HEK293 (cell line): ENCODE results near the gene ADI1.

Source experiments
- CTCF ChIA-PET: fragments of 350-600 bp; formaldehyde crosslinking; extraction: SDS; loops from one replicate; lab custom pipeline; 2021; ENCODE audit warnings: antibody characterized with exemption; lab: Yijun Ruan, JAX
- POLR2A ChIA-PET: fragments of 300-600 bp; formaldehyde crosslinking; extraction: SDS; loops from one replicate; lab custom pipeline; 2020; ENCODE audit warnings: antibody characterized with exemption, inconsistent platforms; lab: Yijun Ruan, JAX
- H3K27ac ChIP-seq: fragments of 200-500 bp; sonication (Bioruptor generic); 2 replicates; pipeline ENCODE4 v1.5.1; 2014; ENCODE audit warnings: low read depth, low read length, control low read depth, inconsistent platforms; ENCODE audit errors: extremely low read depth
- H3K36me3 ChIP-seq, 2 experiments: fragments of 200-500 bp in 1 of 2; sonication (Bioruptor generic) in 1 of 2; 1 replicate in 1 of 2; 2 replicates in 1 of 2; pipeline ENCODE4 v1.5.1; 2014 to 2017; ENCODE audit warnings: inconsistent platforms in 2 of 2, low read length in 2 of 2; ENCODE audit not compliant: control insufficient read depth in 2 of 2, insufficient read depth in 1 of 2
- H3K4me1 ChIP-seq: fragments of 200-500 bp; sonication (Bioruptor generic); 2 replicates; pipeline ENCODE4 v1.5.1; 2014; ENCODE audit warnings: mild to moderate bottlenecking, low read length, inconsistent platforms; ENCODE audit not compliant: control insufficient read depth, insufficient read depth
- H3K4me3 ChIP-seq: 2 replicates; pipeline ENCODE4 v1.5.1; 2011; ENCODE audit warnings: low read depth, mild to moderate bottlenecking, control low read depth, low read length, moderate library complexity
- H3K9me3 ChIP-seq: fragments of 200-500 bp; sonication (Bioruptor generic); 2 replicates; pipeline ENCODE4 v1.5.1; 2014; ENCODE audit warnings: low read depth, low read length, inconsistent platforms; ENCODE audit not compliant: control insufficient read depth, insufficient read depth
- CTCF ChIP-seq: fragments of 450-650 bp; formaldehyde crosslinking; IDR thresholded peaks from 2 replicates; pipeline ENCODE4 v1.5.1; 2016; ENCODE audit warnings: missing biosample characterization, missing genetic modification characterization
- GLIS2 ChIP-seq: fragments of 450-650 bp; formaldehyde crosslinking; IDR thresholded peaks from 2 replicates; pipeline ENCODE4 v1.5.1; 2016; ENCODE audit warnings: missing biosample characterization, missing genetic modification characterization
- KLF1 ChIP-seq: fragments of 450-650 bp; formaldehyde crosslinking; IDR thresholded peaks from 2 replicates; pipeline ENCODE4 v1.5.1; 2016; ENCODE audit warnings: missing biosample characterization, missing genetic modification characterization
- KLF9 ChIP-seq: fragments of 450-650 bp; formaldehyde crosslinking; IDR thresholded peaks from 2 replicates; pipeline ENCODE4 v1.5.1; 2016; ENCODE audit warnings: missing biosample characterization, missing genetic modification characterization, low read depth
- MZF1 ChIP-seq: fragments of 450-650 bp; formaldehyde crosslinking; IDR thresholded peaks from 2 replicates; pipeline ENCODE4 v1.5.1; 2017; ENCODE audit warnings: missing biosample characterization, missing genetic modification characterization, borderline replicate concordance
- PATZ1 ChIP-seq: fragments of 450-650 bp; formaldehyde crosslinking; IDR thresholded peaks from 2 replicates; pipeline ENCODE4 v1.5.1; 2016; ENCODE audit warnings: missing biosample characterization, missing genetic modification characterization
- PBX3 ChIP-seq: sonication (generic); formaldehyde crosslinking; IDR thresholded peaks from 2 replicates; pipeline ENCODE4 v1.8.1; 2022; ENCODE audit warnings: mild to moderate bottlenecking, moderate library complexity, missing genetic modification reagents
- WT1 ChIP-seq: fragments of 450-650 bp; formaldehyde crosslinking; IDR thresholded peaks from 2 replicates; pipeline ENCODE4 v1.5.1; 2016; ENCODE audit warnings: missing biosample characterization, missing genetic modification characterization
- ZBTB10 ChIP-seq: fragments of 450-650 bp; formaldehyde crosslinking; IDR thresholded peaks from 2 replicates; pipeline ENCODE4 v1.5.1; 2016; ENCODE audit warnings: missing biosample characterization, missing genetic modification characterization
- ZBTB6 ChIP-seq: fragments of 450-650 bp; formaldehyde crosslinking; IDR thresholded peaks from 2 replicates; pipeline ENCODE4 v1.5.1; 2017; ENCODE audit warnings: missing biosample characterization, missing genetic modification characterization
- ZNF112 ChIP-seq: fragments of 450-650 bp; formaldehyde crosslinking; IDR thresholded peaks from 2 replicates; pipeline ENCODE4 v1.5.0; 2017; ENCODE audit warnings: missing biosample characterization, missing genetic modification characterization
- ZNF121 ChIP-seq: fragments of 450-650 bp; formaldehyde crosslinking; IDR thresholded peaks from 2 replicates; pipeline ENCODE4 v1.5.1; 2016; ENCODE audit warnings: missing biosample characterization, missing genetic modification characterization
- ZNF394 ChIP-seq: fragments of 450-650 bp; formaldehyde crosslinking; IDR thresholded peaks from 2 replicates; pipeline ENCODE4 v1.5.1; 2016; ENCODE audit warnings: missing biosample characterization, missing genetic modification characterization, mild to moderate bottlenecking, moderate library complexity, borderline replicate concordance
- ZNF48 ChIP-seq: fragments of 450-650 bp; formaldehyde crosslinking; IDR thresholded peaks from 2 replicates; pipeline ENCODE4 v1.5.1; 2016; ENCODE audit warnings: missing biosample characterization, missing genetic modification characterization
- ZNF514 ChIP-seq: fragments of 450-650 bp; formaldehyde crosslinking; IDR thresholded peaks from 2 replicates; pipeline ENCODE4 v1.5.1; 2016; ENCODE audit warnings: missing biosample characterization, missing genetic modification characterization
- ZNF530 ChIP-seq: fragments of 450-650 bp; formaldehyde crosslinking; IDR thresholded peaks from 2 replicates; pipeline ENCODE4 v1.5.1; 2016; ENCODE audit warnings: low read depth, missing biosample characterization, missing genetic modification characterization
- ZNF600 ChIP-seq: fragments of 450-650 bp; formaldehyde crosslinking; IDR thresholded peaks from 2 replicates; pipeline ENCODE4 v1.5.1; 2016; ENCODE audit warnings: missing biosample characterization, missing genetic modification characterization
- ZNF701 ChIP-seq: fragments of 450-650 bp; formaldehyde crosslinking; IDR thresholded peaks from 2 replicates; pipeline ENCODE4 v1.5.1; 2016; ENCODE audit warnings: missing biosample characterization, missing genetic modification characterization
- ZNF768 ChIP-seq: fragments of 450-650 bp; formaldehyde crosslinking; IDR thresholded peaks from 2 replicates; pipeline ENCODE4 v1.5.1; 2018; ENCODE audit warnings: missing biosample characterization, mild to moderate bottlenecking, missing genetic modification characterization

ADI1 gene

GRCh38 chr2:3545788-3546478 is 26.6 kb upstream of the ADI1 start:
- POLR2A ChIA-PET: no interaction called here
- H3K4me3 ChIP-seq: no peak overlapping the region
- no peak overlapping the region for H3K27ac ChIP-seq
- H3K36me3 ChIP-seq: peaks cover 53 to 96% of the 10 kb centered on the region in 2 experiments
- no peaks in the 10 kb centered on the region for H3K9me3 ChIP-seq
- no peaks in the 10 kb centered on the region for H3K4me1 ChIP-seq
- CTCF ChIA-PET: interaction anchor here (0.5 kb wide), 1 partner anchor 8 kb away, joined by 4 read pairs; no protein-coding TSS in a partner anchor
- TF ChIP-seq ZNF768 (tag by site-specific recombination) (no peak), CTCF (tag by site-specific recombination) (no peak), ZNF600 (tag by site-specific recombination) (no peak), ZNF394 (tag by site-specific recombination) (no peak), MZF1 (no peak), ZNF530 (tag by site-specific recombination) (no peak), ZNF121 (tag by site-specific recombination) (no peak), PBX3 (CRISPR knock-in tag) (no peak), ZNF701 (tag by site-specific recombination) (no peak), WT1 (tag by site-specific recombination) (no peak), GLIS2 (tag by site-specific recombination) (no peak), ZBTB6 (tag by site-specific recombination) (no peak), ZNF112 (tag by site-specific recombination) (no peak), ZNF514 (no peak), ZNF48 (tag by site-specific recombination) (no peak), KLF1 (tag by site-specific recombination) (no peak), PATZ1 (tag by site-specific recombination) (no peak), KLF9 (tag by site-specific recombination) (no peak), ZBTB10 (tag by site-specific recombination) (no peak)
